HEK293T (cell line): ENCODE measurements around the gene RUVBL2.

ENCODE experiments used
- BHLHE40 ChIP-seq: fragments of 450-650 bp; IDR thresholded peaks from 2 replicates; pipeline ENCODE4 v1.6.1; 2016; ENCODE audit warnings: mild to moderate bottlenecking, moderate library complexity, borderline replicate concordance
- ELF4 ChIP-seq: fragments of 450-650 bp; IDR thresholded peaks from 2 replicates; pipeline ENCODE4 v1.6.1; 2017; ENCODE audit warnings: antibody characterized with exemption
- FOXA1 ChIP-seq: fragments of 450-650 bp; IDR thresholded peaks from 2 replicates; pipeline ENCODE4 v1.6.1; 2016; ENCODE audit warnings: mild to moderate bottlenecking
- FOXK2 ChIP-seq: fragments of 450-650 bp; IDR thresholded peaks from 2 replicates; pipeline ENCODE4 v1.6.1; 2016; ENCODE audit warnings: mild to moderate bottlenecking
- HDGF ChIP-seq: fragments of 450-650 bp; IDR thresholded peaks from 2 replicates; pipeline ENCODE4 v1.6.1; 2017; ENCODE audit warnings: antibody characterized with exemption, borderline replicate concordance
- NFRKB ChIP-seq: fragments of 450-650 bp; IDR thresholded peaks from 2 replicates; pipeline ENCODE4 v1.6.1; 2016; ENCODE audit warnings: mild to moderate bottlenecking, moderate library complexity
- SP1 ChIP-seq: fragments of 450-650 bp; IDR thresholded peaks from 2 replicates; pipeline ENCODE4 v1.6.1; 2017
- ZNF384 ChIP-seq: fragments of 450-650 bp; IDR thresholded peaks from 2 replicates; pipeline ENCODE4 v1.6.1; 2016
- TF ChIP-seq, protein P1 (sequence below): fragments of 450-650 bp; IDR thresholded peaks from 2 replicates; pipeline ENCODE4 v1.6.1; 2016

DNA sequence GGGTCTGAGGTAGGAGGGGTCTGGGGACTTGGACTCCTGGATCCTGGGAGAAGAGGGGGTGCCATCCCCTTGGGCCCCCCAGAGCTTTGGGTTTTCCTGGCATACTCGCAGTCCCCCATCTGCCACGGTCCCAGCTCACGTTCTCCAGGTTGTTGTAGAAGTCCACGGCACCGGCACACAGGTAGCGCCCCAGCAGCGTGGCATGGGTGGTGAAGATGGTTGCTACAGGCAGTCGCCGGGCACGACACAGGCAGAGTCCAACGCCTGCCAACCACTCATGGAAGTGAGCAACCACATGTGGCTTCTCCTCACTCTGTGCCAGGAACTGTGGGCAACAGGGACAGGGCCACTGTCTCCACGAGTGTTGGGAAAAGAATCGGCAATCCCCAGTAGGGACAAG, 8.0 kb upstream of the RUVBL2 start:
- no peak for TF ChIP-seq BHLHE40
- no peak for TF ChIP-seq NFRKB
- TF ChIP-seq SP1, result no peak
- TF ChIP-seq FOXK2, result no peak
- TF ChIP-seq HDGF, result no peak
- TF ChIP-seq, protein P1, sequence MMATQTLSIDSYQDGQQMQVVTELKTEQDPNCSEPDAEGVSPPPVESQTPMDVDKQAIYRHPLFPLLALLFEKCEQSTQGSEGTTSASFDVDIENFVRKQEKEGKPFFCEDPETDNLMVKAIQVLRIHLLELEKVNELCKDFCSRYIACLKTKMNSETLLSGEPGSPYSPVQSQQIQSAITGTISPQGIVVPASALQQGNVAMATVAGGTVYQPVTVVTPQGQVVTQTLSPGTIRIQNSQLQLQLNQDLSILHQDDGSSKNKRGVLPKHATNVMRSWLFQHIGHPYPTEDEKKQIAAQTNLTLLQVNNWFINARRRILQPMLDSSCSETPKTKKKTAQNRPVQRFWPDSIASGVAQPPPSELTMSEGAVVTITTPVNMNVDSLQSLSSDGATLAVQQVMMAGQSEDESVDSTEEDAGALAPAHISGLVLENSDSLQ, result no peak
- TF ChIP-seq ELF4, result no peak
- no peak for TF ChIP-seq ZNF384
- no peak for TF ChIP-seq FOXA1
